Gastroesophageal sphincter (tissue), 4 donors: ENCODE data around the gene HS3ST5. TPM values are rescaled to one million over a fixed set of nuclear protein-coding genes. Genes with fewer than 3 reads are reported as not detected.

Experiments used
- ATAC-seq: fragments of 150-250 bp; one replicate; pipeline ENCODE4 v1.9.1; 2016; ENCODE audit warnings: mild to moderate bottlenecking, moderate library complexity
- H3K27ac ChIP-seq, 4 donors: fragments of 200-600 bp; sonication (generic) in 3 of 4; 1 replicate in 3 of 4; 2 replicates in 1 of 4; pipeline ENCODE4 v1.5.1; 2016 to 2019
- H3K27me3 ChIP-seq: fragments of 200-600 bp; sonication (generic); one replicate; pipeline ENCODE4 v1.5.1; 2019
- H3K36me3 ChIP-seq, 2 donors: fragments of 200-600 bp; sonication (generic); one replicate each; pipeline ENCODE4 v1.5.1; 2019; ENCODE audit warnings: control low read depth in 1 of 2
- H3K4me1 ChIP-seq, 3 donors: fragments of 200-600 bp; sonication (generic); 1 replicate in 2 of 3; 2 replicates in 1 of 3; pipeline ENCODE4 v1.5.1; 2016 to 2019; ENCODE audit warnings: control low read depth in 2 of 3
- H3K4me3 ChIP-seq, 2 donors: fragments of 200-600 bp; sonication (generic); one replicate each; pipeline ENCODE4 v1.5.1; 2019; ENCODE audit warnings: mild to moderate bottlenecking in 1 of 2, moderate library complexity in 1 of 2
- H3K9me3 ChIP-seq, 3 donors: fragments of 200-600 bp; sonication (generic); one replicate each; pipeline ENCODE4 v1.5.1; 2017 to 2019; ENCODE audit warnings: control low read depth in 2 of 3
- CTCF ChIP-seq, 4 experiments: fragments of 200-600 bp in 2 of 4; fragments of 450-650 bp in 2 of 4; sonication (generic) in 1 of 4; IDR thresholded peaks; one replicate each; pipeline ENCODE4 v1.5.1; 2017 to 2019; ENCODE audit warnings: antibody characterized with exemption in 4 of 4, mild to moderate bottlenecking in 2 of 4, moderate library complexity in 2 of 4
- EP300 ChIP-seq: sonication (generic); formaldehyde crosslinking; IDR thresholded peaks from one replicate; pipeline ENCODE4 v1.6.1; 2017; ENCODE audit warnings: antibody characterized with exemption, mild to moderate bottlenecking
- POLR2A ChIP-seq, 2 donors: fragments of 450-650 bp; IDR thresholded peaks; one replicate each; pipeline ENCODE4 v1.6.1; 2017; ENCODE audit warnings: antibody characterized with exemption in 2 of 2, mild to moderate bottlenecking in 2 of 2, moderate library complexity in 1 of 2
- POLR2AphosphoS5 ChIP-seq: sonication (generic); formaldehyde crosslinking; IDR thresholded peaks from one replicate; pipeline ENCODE4 v1.6.1; 2017; ENCODE audit warnings: antibody characterized with exemption
- WGBS, 2 donors: methylation state at CpG; one replicate each; pipeline ENCODE4 v1.1.5; 2018; ENCODE audit warnings: low coverage in 1 of 2; 5-methylcytosine and 5-hydroxymethylcytosine counted together
- total RNA-seq, 4 donors: library from RNA; depleted of rRNA; stranded (reverse); fragments of >200 nt; gene quantifications; one replicate each; pipeline ENCODE4 v1.1.0, GENCODE V29; 2016

HS3ST5 gene
- total RNA-seq, 4 donors from 2014 or later, result 0.13 TPM; not detected in 3

- Histone ChIP-seq H3K4me1 (no peaks in the 10 kb centered on the region), H3K4me3 (no peak overlapping the region), H3K36me3 (no peaks in the 10 kb centered on the region), H3K27ac (no peak overlapping the region), H3K27me3 (no peaks in the 10 kb centered on the region), H3K9me3 (no peaks in the 10 kb centered on the region)
- no peak for TF ChIP-seq POLR2AphosphoS5
- ATAC-seq, result no peak
- WGBS, 2 donors, result 14 to 53% methylated on average over 1 of the region's 1 CpG
Observed at GRCh38 chr6:114364301-114364700, 21.5 kb upstream of the HS3ST5 start.

- no peaks in the 10 kb centered on the region for H3K9me3 ChIP-seq
- H3K27me3 ChIP-seq, result no peaks in the 10 kb centered on the region
- 91 to 94% methylated on average over 2 of the region's 2 CpGs for WGBS, 2 donors
- TF ChIP-seq CTCF (IDR thresholded peaks at IDR 0.05) (no peak), POLR2A (IDR thresholded peaks at IDR 0.05) (no peak), POLR2AphosphoS5 (no peak), EP300 (no peak)
- no peak overlapping the region for H3K4me3 ChIP-seq
- ATAC-seq, result no peak
- no peaks in the 10 kb centered on the region for H3K4me1 ChIP-seq
- no peaks in the 10 kb centered on the region for H3K36me3 ChIP-seq
- no peak overlapping the region for H3K27ac ChIP-seq
Observed at GRCh38 chr6:114362957-114363356, 20.1 kb upstream of the HS3ST5 start.

- no peak overlapping the region for H3K27ac ChIP-seq
- H3K4me3 ChIP-seq, result no peak overlapping the region
- no peak for ATAC-seq
- H3K36me3 ChIP-seq, result no peaks in the 10 kb centered on the region
- WGBS, 2 donors, result 84 to 92% methylated on average over 4 of the region's 4 CpGs
- H3K27me3 ChIP-seq, result no peaks in the 10 kb centered on the region
- H3K4me1 ChIP-seq, result no peaks in the 10 kb centered on the region
- H3K9me3 ChIP-seq, result no peaks in the 10 kb centered on the region
- no peak for TF ChIP-seq POLR2AphosphoS5
- no peak for TF ChIP-seq CTCF (IDR thresholded peaks at IDR 0.05)
- no peak for TF ChIP-seq POLR2A (IDR thresholded peaks at IDR 0.05)
- TF ChIP-seq EP300, result no peak
Observed at GRCh38 chr6:114362396-114362795, 19.6 kb upstream of the HS3ST5 start.

GRCh38 chr6:114361036-114361435 lies 18.2 kb upstream of the HS3ST5 start:
- no peak for TF ChIP-seq CTCF (IDR thresholded peaks at IDR 0.05)
- no peak for TF ChIP-seq POLR2AphosphoS5
- no peak for TF ChIP-seq POLR2A (IDR thresholded peaks at IDR 0.05)
- no peak for TF ChIP-seq EP300
- no peak for ATAC-seq
- Histone ChIP-seq H3K4me3 (no peak overlapping the region), H3K27me3 (no peaks in the 10 kb centered on the region), H3K36me3 (no peaks in the 10 kb centered on the region), H3K9me3 (no peaks in the 10 kb centered on the region), H3K27ac (no peak overlapping the region), H3K4me1 (no peaks in the 10 kb centered on the region)
- WGBS, 2 donors, result 78 to 88% methylated on average over 1 of the region's 1 CpG

- Histone ChIP-seq H3K4me1 (no peaks in the 10 kb centered on the region), H3K27me3 (no peaks in the 10 kb centered on the region), H3K9me3 (no peaks in the 10 kb centered on the region), H3K36me3 (no peaks in the 10 kb centered on the region), H3K27ac (no peak overlapping the region), H3K4me3 (no peak overlapping the region)
- no peak for TF ChIP-seq POLR2AphosphoS5
- no peak for TF ChIP-seq POLR2A (IDR thresholded peaks at IDR 0.05)
- no peak for TF ChIP-seq CTCF (IDR thresholded peaks at IDR 0.05)
- no peak for TF ChIP-seq EP300
- ATAC-seq, result no peak
Observed at GRCh38 chr6:114355300-114355699, 12.5 kb upstream of the HS3ST5 start.

- 84 to 90% methylated on average over 2 of the region's 2 CpGs for WGBS, 2 donors
- TF ChIP-seq POLR2AphosphoS5 (no peak), EP300 (no peak), POLR2A (IDR thresholded peaks at IDR 0.05) (no peak), CTCF (IDR thresholded peaks at IDR 0.05) (no peak)
- no peak overlapping the region for H3K27ac ChIP-seq
- H3K27me3 ChIP-seq, result peaks cover 3% of the 10 kb centered on the region
- H3K4me1 ChIP-seq, result no peaks in the 10 kb centered on the region
- no peak for ATAC-seq
- no peak overlapping the region for H3K4me3 ChIP-seq
- H3K36me3 ChIP-seq, result no peaks in the 10 kb centered on the region
- no peaks in the 10 kb centered on the region for H3K9me3 ChIP-seq
Observed at GRCh38 chr6:114354482-114354881, 11.7 kb upstream of the HS3ST5 start.
